ENCODE measurements around the gene HES2. TPM values are rescaled to one million over a fixed set of nuclear protein-coding genes. Genes with fewer than 3 reads are reported as not detected.
"Not testable (repeated sequence)": the region's sequence is repeated elsewhere in the genome, so short reads cannot be mapped to it uniquely, and the experiment has no call there.

Gene HES2
- total RNA-seq, 4 donors from 2014 or later: 7.3 TPM; not detected in 3

DNA sequence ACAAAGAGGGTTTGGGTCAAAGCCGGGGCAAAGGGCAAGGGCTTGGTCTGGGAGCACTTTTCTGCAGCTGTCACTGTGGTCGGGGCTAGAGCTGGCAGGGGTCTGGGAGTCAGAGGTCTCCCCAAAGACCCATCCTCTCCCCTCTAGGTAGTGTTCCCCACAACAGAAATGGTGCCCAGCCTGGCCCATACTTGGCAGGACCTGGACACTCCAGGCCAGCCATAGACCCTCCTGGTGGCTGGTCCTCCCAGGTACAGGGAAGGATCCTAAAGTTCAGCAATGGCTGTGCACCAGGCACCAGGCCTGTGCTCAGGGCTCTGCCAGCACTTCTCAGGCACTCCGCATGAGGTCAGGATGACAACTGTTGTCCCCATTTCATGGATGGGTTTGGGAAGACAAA is 15.8 kb upstream of the HES2 start:
- TF ChIP-seq EP300 (IDR thresholded peaks at IDR 0.05): no peak
- TF ChIP-seq POLR2A (IDR thresholded peaks at IDR 0.05): no peak
- no peak for TF ChIP-seq POLR2AphosphoS5 (IDR thresholded peaks at IDR 0.05)
- TF ChIP-seq, protein P1, sequence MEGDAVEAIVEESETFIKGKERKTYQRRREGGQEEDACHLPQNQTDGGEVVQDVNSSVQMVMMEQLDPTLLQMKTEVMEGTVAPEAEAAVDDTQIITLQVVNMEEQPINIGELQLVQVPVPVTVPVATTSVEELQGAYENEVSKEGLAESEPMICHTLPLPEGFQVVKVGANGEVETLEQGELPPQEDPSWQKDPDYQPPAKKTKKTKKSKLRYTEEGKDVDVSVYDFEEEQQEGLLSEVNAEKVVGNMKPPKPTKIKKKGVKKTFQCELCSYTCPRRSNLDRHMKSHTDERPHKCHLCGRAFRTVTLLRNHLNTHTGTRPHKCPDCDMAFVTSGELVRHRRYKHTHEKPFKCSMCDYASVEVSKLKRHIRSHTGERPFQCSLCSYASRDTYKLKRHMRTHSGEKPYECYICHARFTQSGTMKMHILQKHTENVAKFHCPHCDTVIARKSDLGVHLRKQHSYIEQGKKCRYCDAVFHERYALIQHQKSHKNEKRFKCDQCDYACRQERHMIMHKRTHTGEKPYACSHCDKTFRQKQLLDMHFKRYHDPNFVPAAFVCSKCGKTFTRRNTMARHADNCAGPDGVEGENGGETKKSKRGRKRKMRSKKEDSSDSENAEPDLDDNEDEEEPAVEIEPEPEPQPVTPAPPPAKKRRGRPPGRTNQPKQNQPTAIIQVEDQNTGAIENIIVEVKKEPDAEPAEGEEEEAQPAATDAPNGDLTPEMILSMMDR (IDR thresholded peaks at IDR 0.05): no peak
- Histone ChIP-seq H3K4me1 (peaks cover 0 to 7% (median 2%) of the 10 kb centered on the region in 3 donors), H3K9me3 (no peaks in the 10 kb centered on the region), H3K4me3 (no peak overlapping the region), H3K36me3 (no peaks in the 10 kb centered on the region), H3K27me3 (peaks cover 68% of the 10 kb centered on the region), H3K27ac (no peak overlapping the region)
- 100% methylated on average over 1 of the region's 3 CpGs; no CpG with 5 or more reads in 1 of the 2 donors for WGBS, 2 donors (ENCODE audit: low coverage in 1 of 2)
- ATAC-seq: no peak

DNA sequence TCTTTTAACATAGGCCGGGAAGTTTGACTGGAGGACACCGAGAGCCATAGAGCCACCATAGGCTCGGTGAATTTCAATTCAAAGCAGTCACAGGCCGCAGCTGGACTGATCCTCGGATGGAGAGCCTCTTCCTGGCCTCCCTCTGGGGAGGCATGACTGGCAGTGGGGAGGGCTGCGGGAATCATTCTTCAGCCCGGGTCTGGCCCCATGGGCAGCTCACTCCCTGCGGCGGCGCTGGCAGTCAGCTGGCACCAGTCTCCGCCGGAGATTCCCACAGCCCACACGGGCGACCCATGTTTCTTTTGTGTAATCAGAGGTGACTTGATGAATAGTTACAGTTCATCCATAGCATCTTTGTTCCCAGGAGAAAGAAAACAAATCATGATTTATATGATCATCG is 15.4 kb upstream of the HES2 start:
- no peaks in the 10 kb centered on the region for H3K36me3 ChIP-seq
- 86% methylated on average over 4 of the region's 15 CpGs; no CpG with 5 or more reads in 1 of the 2 donors for WGBS, 2 donors (ENCODE audit: low coverage in 1 of 2)
- no peak for ATAC-seq
- H3K27me3 ChIP-seq: peaks cover 68% of the 10 kb centered on the region
- H3K9me3 ChIP-seq: no peaks in the 10 kb centered on the region
- TF ChIP-seq, protein P1 (IDR thresholded peaks at IDR 0.05): no peak
- no peak for TF ChIP-seq POLR2A (IDR thresholded peaks at IDR 0.05)
- no peak for TF ChIP-seq EP300 (IDR thresholded peaks at IDR 0.05)
- TF ChIP-seq POLR2AphosphoS5 (IDR thresholded peaks at IDR 0.05): no peak
- no peak overlapping the region for H3K27ac ChIP-seq
- peaks cover 0 to 3% (median 0%) of the 10 kb centered on the region in 3 donors for H3K4me1 ChIP-seq
- H3K4me3 ChIP-seq: no peak overlapping the region

DNA sequence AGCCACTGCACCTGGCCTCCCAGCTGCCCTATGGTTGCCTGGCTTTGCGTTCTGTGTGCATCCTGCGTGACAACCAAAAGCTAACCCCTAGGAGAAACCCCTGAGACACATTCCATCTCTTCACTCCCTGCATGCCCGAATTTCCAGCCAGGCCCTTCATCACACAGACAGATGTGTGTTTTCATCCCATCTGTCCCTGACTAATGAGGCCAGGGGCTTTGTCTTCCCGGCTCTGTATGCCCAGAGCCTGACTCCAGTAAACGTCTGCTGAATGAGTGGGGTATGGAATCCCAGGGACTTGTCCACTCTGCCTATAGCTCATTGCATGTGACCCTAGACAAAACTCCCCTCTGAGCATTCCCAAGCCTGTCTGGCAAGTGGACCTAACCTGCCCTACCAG is 14.5 kb upstream of the HES2 start:
- WGBS, 2 donors (ENCODE audit: low coverage in 1 of 2): 53 to 67% methylated on average over 3 to 4 of the region's 5 CpGs
- Histone ChIP-seq H3K4me3 (no peak overlapping the region), H3K27ac (no peak overlapping the region), H3K9me3 (no peaks in the 10 kb centered on the region), H3K27me3 (peaks cover 68% of the 10 kb centered on the region), H3K36me3 (no peaks in the 10 kb centered on the region), H3K4me1 (no peaks in the 10 kb centered on the region)
- ATAC-seq: no peak
- TF ChIP-seq POLR2A (IDR thresholded peaks at IDR 0.05): no peak
- no peak for TF ChIP-seq EP300 (IDR thresholded peaks at IDR 0.05)
- TF ChIP-seq, protein P1 (IDR thresholded peaks at IDR 0.05): no peak

DNA sequence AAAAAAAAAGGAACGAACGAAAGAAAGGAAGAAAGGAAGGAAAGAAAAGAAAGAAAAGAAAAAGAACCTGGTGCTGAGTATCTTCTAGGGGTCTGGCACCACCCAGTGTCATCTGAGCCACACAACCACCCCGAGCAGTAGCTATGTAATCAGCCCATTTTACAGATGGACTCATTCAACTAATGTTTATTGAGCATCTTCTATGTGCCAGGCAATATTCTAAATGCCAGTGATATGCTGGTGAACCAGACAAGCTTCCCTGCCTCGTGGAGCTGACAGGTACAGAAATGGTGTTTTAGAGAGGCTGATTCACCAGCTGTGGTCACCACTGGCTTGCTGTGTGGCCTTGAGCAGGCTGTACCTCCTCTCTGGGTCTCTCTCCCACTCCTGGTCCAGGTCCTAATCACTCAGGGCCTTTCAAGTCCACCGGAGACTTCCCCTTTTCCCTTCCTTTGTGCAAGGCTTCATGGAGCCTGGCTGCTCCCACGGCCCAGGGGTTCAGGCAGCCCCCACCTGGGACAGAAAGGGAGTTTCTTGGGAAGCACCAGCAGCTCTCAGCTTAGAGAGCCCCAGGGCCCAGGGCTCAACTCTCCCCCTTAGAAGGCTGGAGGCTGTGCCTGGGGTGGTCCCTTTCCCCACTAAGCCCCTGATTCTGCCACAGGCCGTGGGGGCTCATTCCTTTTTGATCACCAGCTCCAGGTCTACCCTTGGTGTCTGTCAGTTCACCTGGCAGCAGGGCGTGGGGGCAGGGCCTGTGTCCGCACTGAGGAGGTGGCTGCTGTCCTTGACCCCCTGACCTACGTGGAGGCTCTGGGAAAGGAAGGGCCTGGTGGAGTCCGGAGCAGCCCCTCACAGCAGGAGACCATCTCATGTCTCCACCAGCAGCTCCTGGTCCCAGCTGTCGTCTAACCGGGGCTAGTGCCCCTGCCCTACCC is 12.2 kb upstream of the HES2 start:
- not testable (repeated sequence) for ATAC-seq, H3K4me3 ChIP-seq, H3K36me3 ChIP-seq, H3K9me3 ChIP-seq, H3K4me1 ChIP-seq, H3K27ac ChIP-seq
- 65 to 90% methylated on average over 2 to 3 of the region's 13 CpGs for WGBS, 2 donors (ENCODE audit: low coverage in 1 of 2)
- peaks cover 68% of the 10 kb centered on the region for H3K27me3 ChIP-seq

DNA sequence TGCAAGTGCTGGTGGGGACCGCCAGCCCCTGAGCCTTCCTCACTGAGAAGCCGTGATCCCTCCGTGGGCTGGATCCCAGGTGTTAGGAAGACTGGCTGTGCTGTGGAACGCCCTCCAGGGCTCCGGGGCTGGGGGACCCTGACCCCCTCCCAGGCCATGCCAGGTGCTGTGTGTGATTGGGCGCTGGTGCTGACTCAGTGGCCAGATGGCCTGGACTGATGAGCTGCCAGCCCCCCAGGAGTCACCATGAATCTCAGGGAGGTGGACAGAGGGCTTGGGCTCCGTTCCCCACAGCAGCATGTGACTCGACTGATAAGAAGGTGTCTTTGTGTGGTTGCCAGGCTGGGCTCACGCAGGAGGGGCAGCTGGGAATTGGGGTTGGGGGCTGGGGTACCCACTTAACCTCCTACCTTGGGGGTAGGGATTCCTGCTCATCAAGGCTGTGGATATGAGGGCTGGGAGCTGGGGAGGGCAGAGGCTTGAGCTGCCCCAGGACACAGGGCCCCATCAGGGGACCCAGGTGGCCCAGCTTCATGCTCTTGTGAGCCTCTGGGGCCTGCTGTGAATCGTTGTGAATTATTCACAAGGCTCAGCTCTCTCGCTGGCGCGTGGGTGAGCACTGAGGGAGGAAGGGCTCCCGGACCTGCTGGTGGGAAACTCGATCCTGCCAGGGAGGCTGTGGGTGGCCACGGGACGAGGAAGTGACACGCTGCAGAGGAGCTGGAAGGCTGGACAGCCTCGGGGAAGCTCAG is 10.1 kb upstream of the HES2 start:
- H3K4me3 ChIP-seq, H3K9me3 ChIP-seq, ATAC-seq, H3K27ac ChIP-seq, H3K36me3 ChIP-seq, H3K4me1 ChIP-seq: not testable (repeated sequence)
- H3K27me3 ChIP-seq: peaks cover 71% of the 10 kb centered on the region
- WGBS, 2 donors (ENCODE audit: low coverage in 1 of 2): 17 to 25% methylated on average over 4 to 8 of the region's 19 CpGs

DNA sequence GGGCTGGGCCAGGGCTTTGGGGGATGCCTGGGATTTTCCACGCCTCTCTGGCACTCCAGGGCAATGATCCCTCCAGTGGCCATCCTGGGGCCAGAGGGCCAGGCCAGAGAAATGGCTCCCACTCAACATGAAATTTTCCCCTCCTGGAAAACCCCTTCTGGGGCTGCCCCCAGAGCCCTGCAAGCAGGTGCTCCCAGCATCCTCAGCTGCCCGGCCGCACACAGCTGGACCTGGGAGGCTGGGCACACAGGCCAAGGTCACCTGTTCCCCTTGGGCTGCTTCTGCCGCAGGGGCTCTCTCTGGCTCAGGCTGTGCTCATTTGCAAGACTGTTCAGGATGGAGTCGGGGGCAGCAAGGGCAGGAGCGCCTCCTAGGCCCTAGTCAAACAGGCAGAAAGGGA is 8.7 kb upstream of the HES2 start:
- WGBS, 2 donors (ENCODE audit: low coverage in 1 of 2): no CpG with 5 or more reads among the region's 6 CpGs
- not testable (repeated sequence) for ATAC-seq, H3K9me3 ChIP-seq, H3K36me3 ChIP-seq, H3K4me3 ChIP-seq, H3K27ac ChIP-seq
- Histone ChIP-seq H3K4me1 (peaks cover 0 to 19% (median 3%) of the 10 kb centered on the region in 3 donors), H3K27me3 (peaks cover 84% of the 10 kb centered on the region)

Measured in gastroesophageal sphincter (tissue), 4 donors.